SK-N-SH treated with all-trans-retinoic acid at 6 μM for 48 hours (cell line): ENCODE results near the gene ANP32B.

Source experiments
- ARNTL ChIP-seq: fragments of 450-650 bp; formaldehyde crosslinking; IDR thresholded peaks from 2 replicates; pipeline ENCODE4 v1.5.0; 2020; ENCODE audit warnings: low read depth, mild to moderate bottlenecking, moderate library complexity, borderline replicate concordance
- ESRRG ChIP-seq: fragments of 250-450 bp; sonication (Bioruptor Pico); IDR thresholded peaks from 2 replicates; pipeline ENCODE4 v1.6.1; 2021; ENCODE audit warnings: mild to moderate bottlenecking
- GLIS3 ChIP-seq: fragments of 250-450 bp; sonication (Bioruptor Pico); IDR thresholded peaks from 2 replicates; pipeline ENCODE4 v1.5.0; 2020; ENCODE audit warnings: mild to moderate bottlenecking, moderate library complexity
- ISL1 ChIP-seq: fragments of 250-450 bp; sonication (Bioruptor Pico); IDR thresholded peaks from 2 replicates; pipeline ENCODE4 v2.1.2; 2022; ENCODE audit warnings: mild to moderate bottlenecking, moderate library complexity
- PPARA ChIP-seq: fragments of 250-450 bp; sonication (Bioruptor Pico); IDR thresholded peaks from 2 replicates; pipeline ENCODE4 v1.5.0; 2020; ENCODE audit warnings: mild to moderate bottlenecking, borderline replicate concordance
- RARB ChIP-seq: fragments of 250-450 bp; sonication (Bioruptor Pico); IDR thresholded peaks from 2 replicates; pipeline ENCODE4 v1.8.0; 2021; ENCODE audit warnings: mild to moderate bottlenecking, moderate library complexity
- SNAI2 ChIP-seq: fragments of 250-450 bp; sonication (Bioruptor Pico); IDR thresholded peaks from 2 replicates; pipeline ENCODE4 v1.5.0; 2020; ENCODE audit warnings: mild to moderate bottlenecking, moderate library complexity
- TCF4 ChIP-seq: fragments of 250-450 bp; sonication (Bioruptor Pico); IDR thresholded peaks from 2 replicates; pipeline ENCODE4 v1.8.0; 2021; ENCODE audit warnings: mild to moderate bottlenecking, moderate library complexity, borderline replicate concordance
- TOX ChIP-seq: fragments of 250-450 bp; sonication (Bioruptor Pico); IDR thresholded peaks from 2 replicates; pipeline ENCODE4 v1.8.0; 2021; ENCODE audit warnings: mild to moderate bottlenecking, moderate library complexity, borderline replicate concordance
- ZFP3 ChIP-seq: fragments of 250-450 bp; sonication (Bioruptor Pico); IDR thresholded peaks from 2 replicates; pipeline ENCODE4 v1.5.0; 2020; ENCODE audit warnings: mild to moderate bottlenecking, moderate library complexity
- ZNF565 ChIP-seq: fragments of 450-650 bp; formaldehyde crosslinking; conservative IDR thresholded peaks from 2 replicates; pipeline ENCODE4 v1.5.0; 2020; ENCODE audit warnings: low read depth, mild to moderate bottlenecking, moderate library complexity
- ZNF8 ChIP-seq: fragments of 450-650 bp; formaldehyde crosslinking; IDR thresholded peaks from 2 replicates; pipeline ENCODE4 v1.5.0; 2020; ENCODE audit warnings: mild to moderate bottlenecking, moderate library complexity
- TF ChIP-seq, protein P1 (sequence below): fragments of 250-450 bp; sonication (Bioruptor Pico); IDR thresholded peaks from 2 replicates; pipeline ENCODE4 v1.5.1; 2020; ENCODE audit warnings: low read depth, mild to moderate bottlenecking, moderate library complexity
- TF ChIP-seq, protein P2 (sequence below): fragments of 250-450 bp; sonication (Bioruptor Pico); IDR thresholded peaks from 2 replicates; pipeline ENCODE4 v1.8.0; 2020; ENCODE audit warnings: mild to moderate bottlenecking, moderate library complexity, borderline replicate concordance

DNA sequence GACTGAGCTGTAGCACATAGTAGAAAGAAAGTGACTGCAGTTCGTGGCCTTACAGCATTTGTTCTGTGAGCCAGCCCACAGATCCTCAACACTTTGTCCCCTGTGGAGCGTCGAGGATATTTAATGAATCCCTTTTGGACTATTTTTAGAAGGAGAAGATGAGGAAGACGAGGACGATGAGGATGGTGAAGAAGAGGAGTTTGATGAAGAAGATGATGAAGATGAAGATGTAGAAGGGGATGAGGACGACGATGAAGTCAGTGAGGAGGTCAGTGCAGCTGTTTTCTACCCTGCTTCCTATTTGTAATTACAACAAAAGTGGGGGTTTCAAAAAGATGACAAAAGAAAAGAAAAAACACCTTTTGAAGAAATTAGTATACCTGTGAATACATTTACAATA lies 28.0 kb downstream of the ANP32B start:
- TF ChIP-seq SNAI2 (CRISPR knock-in tag) (no peak), ZNF8 (CRISPR knock-in tag) (no peak), RARB (CRISPR knock-in tag) (no peak), GLIS3 (CRISPR knock-in tag) (no peak), ISL1 (CRISPR knock-in tag) (no peak), TCF4 (CRISPR knock-in tag) (no peak), ZNF565 (no peak), ARNTL (CRISPR knock-in tag) (no peak), ESRRG (CRISPR knock-in tag) (no peak), TOX (CRISPR knock-in tag) (no peak), PPARA (no peak), ZFP3 (no peak)
- TF ChIP-seq, protein P1, sequence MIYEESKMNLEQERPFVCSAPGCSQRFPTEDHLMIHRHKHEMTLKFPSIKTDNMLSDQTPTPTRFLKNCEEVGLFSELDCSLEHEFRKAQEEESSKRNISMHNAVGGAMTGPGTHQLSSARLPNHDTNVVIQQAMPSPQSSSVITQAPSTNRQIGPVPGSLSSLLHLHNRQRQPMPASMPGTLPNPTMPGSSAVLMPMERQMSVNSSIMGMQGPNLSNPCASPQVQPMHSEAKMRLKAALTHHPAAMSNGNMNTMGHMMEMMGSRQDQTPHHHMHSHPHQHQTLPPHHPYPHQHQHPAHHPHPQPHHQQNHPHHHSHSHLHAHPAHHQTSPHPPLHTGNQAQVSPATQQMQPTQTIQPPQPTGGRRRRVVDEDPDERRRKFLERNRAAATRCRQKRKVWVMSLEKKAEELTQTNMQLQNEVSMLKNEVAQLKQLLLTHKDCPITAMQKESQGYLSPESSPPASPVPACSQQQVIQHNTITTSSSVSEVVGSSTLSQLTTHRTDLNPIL (CRISPR knock-in tag) = no peak
- TF ChIP-seq, protein P2, sequence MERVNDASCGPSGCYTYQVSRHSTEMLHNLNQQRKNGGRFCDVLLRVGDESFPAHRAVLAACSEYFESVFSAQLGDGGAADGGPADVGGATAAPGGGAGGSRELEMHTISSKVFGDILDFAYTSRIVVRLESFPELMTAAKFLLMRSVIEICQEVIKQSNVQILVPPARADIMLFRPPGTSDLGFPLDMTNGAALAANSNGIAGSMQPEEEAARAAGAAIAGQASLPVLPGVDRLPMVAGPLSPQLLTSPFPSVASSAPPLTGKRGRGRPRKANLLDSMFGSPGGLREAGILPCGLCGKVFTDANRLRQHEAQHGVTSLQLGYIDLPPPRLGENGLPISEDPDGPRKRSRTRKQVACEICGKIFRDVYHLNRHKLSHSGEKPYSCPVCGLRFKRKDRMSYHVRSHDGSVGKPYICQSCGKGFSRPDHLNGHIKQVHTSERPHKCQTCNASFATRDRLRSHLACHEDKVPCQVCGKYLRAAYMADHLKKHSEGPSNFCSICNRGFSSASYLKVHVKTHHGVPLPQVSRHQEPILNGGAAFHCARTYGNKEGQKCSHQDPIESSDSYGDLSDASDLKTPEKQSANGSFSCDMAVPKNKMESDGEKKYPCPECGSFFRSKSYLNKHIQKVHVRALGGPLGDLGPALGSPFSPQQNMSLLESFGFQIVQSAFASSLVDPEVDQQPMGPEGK = no peak
